Left lung (tissue), 10 donors: Measurements from ENCODE around the gene WIZ. TPM values are rescaled to one million over a fixed set of nuclear protein-coding genes. Genes with fewer than 3 reads are reported as not detected.

Experiments used
- ATAC-seq: fragments of 200-7000 bp; cut with Tn5 transposase; one replicate; pipeline ENCODE4 v1.9.1; 2020; ENCODE audit warnings: moderate library complexity
- DNase-seq, 4 donors: peaks; one replicate each; pipeline ENCODE4 v3.0.0-alpha.2; 2013 to 2020
- H3K27ac ChIP-seq, 2 donors: fragments of 200-600 bp; sonication (generic) in 1 of 2; one replicate each; pipeline versions ENCODE4 v1.5.0 to v1.8.0; 2020 to 2021
- H3K27me3 ChIP-seq, 2 donors: fragments of 200-600 bp; sonication (generic) in 1 of 2; one replicate each; pipeline versions ENCODE4 v1.5.0 to v1.8.0; 2020 to 2021
- H3K36me3 ChIP-seq, 2 donors: fragments of 200-600 bp; sonication (generic) in 1 of 2; one replicate each; pipeline versions ENCODE4 v1.5.0 to v1.8.0; 2020 to 2021
- H3K4me1 ChIP-seq, 2 donors: fragments of 200-600 bp; one replicate each; pipeline ENCODE4 v1.8.0; 2021
- H3K4me3 ChIP-seq, 2 donors: fragments of 200-600 bp; sonication (generic) in 1 of 2; one replicate each; pipeline versions ENCODE4 v1.5.0 to v1.8.0; 2020 to 2021; ENCODE audit warnings: mild to moderate bottlenecking in 1 of 2
- H3K9me3 ChIP-seq, 2 donors: fragments of 200-600 bp; sonication (generic) in 1 of 2; one replicate each; pipeline versions ENCODE4 v1.5.0 to v1.8.0; 2020 to 2021
- CTCF ChIP-seq, 2 donors: fragments of 200-600 bp; sonication (generic) in 1 of 2; IDR thresholded peaks; one replicate each; pipeline versions ENCODE4 v1.5.0 to v1.8.0; 2021; ENCODE audit warnings: antibody characterized with exemption in 2 of 2
- intact Hi-C, 2 donors: fragments of 100-400 bp; cut with DNase I; formaldehyde crosslinking; loops; one replicate each; pipeline versions ENCODE4 v1.11.2 to v1.14.2; 2022
- microRNA-seq, 2 donors: library from miRNA; unstranded; fragments of <30 nt; microRNA quantifications; one replicate each; pipeline ENCODE4, GENCODE V29; 2019
- polyA plus RNA-seq, 6 donors: library from polyadenylated mRNA; unstranded; fragments of 120-200 nt; gene quantifications; one replicate each; pipeline ENCODE4 v1.2.1, GENCODE V29; 2013; ENCODE audit not compliant: insufficient read length in 6 of 6
- total RNA-seq, 2 donors: library from RNA; stranded (reverse); fragmentation: NEBNext Ultra II Directional; extraction: Animal tissue kit (Norgen Biotek cat#: 25700); gene quantifications; one replicate each; pipeline ENCODE4 v1.2.1, GENCODE V29; 2021
- donor health status: DM: no; HTN: yes; CAD: no.
- donor health status: DM: no; HTN: no; CAD: no.

WIZ gene
- total and polyA plus RNA-seq, 8 donors = 21.5 to 36.4 (median 29.7) TPM

- Histone ChIP-seq H3K27me3 (no peaks in the 10 kb centered on the region), H3K27ac (no peak overlapping the region), H3K36me3 (peaks cover 0 to 78% of the 10 kb centered on the region in 2 donors), H3K4me1 (peaks cover under 1 to 25% of the 10 kb centered on the region in 2 donors), H3K9me3 (no peaks in the 10 kb centered on the region), H3K4me3 (no peak overlapping the region)
- no peak for DNase-seq
- no peak for ATAC-seq
- intact Hi-C loops = no loop called here
- TF ChIP-seq CTCF (IDR thresholded peaks at IDR 0.05) = no peak
Measured at GRCh38 chr19:15372470-15372869, 77.3 kb downstream of the WIZ start.

- DNase-seq = no peak
- intact Hi-C loops = no loop called here
- peaks cover 0 to 19% of the 10 kb centered on the region in 2 donors for H3K4me1 ChIP-seq
- no peak overlapping the region for H3K27ac ChIP-seq
- H3K27me3 ChIP-seq = no peaks in the 10 kb centered on the region
- H3K4me3 ChIP-seq = no peak overlapping the region
- ATAC-seq = no peak
- no peaks in the 10 kb centered on the region for H3K9me3 ChIP-seq
- H3K36me3 ChIP-seq = peaks cover 0 to 84% of the 10 kb centered on the region in 2 donors
- no peak for TF ChIP-seq CTCF (IDR thresholded peaks at IDR 0.05)
Measured at GRCh38 chr19:15371786-15372380, 77.9 kb downstream of the WIZ start.

GRCh38 chr19:15371119-15371518, 78.6 kb downstream of the WIZ start:
- Histone ChIP-seq H3K9me3 (no peaks in the 10 kb centered on the region), H3K27ac (no peak overlapping the region), H3K27me3 (no peaks in the 10 kb centered on the region), H3K36me3 (peaks cover 0 to 91% of the 10 kb centered on the region in 2 donors), H3K4me3 (no peak overlapping the region), H3K4me1 (peaks cover 0 to 12% of the 10 kb centered on the region in 2 donors)
- intact Hi-C loops = no loop called here
- DNase-seq (no peak), ATAC-seq (no peak)
- TF ChIP-seq CTCF (IDR thresholded peaks at IDR 0.05) = no peak

Small RNAs within 50 kb of the gene (microRNA-seq; reads per million reads assigned to microRNA genes)
- 0 reads per million in 2 donors for gene MIR1470

Other genes with a start within 250 kb of the WIZ start
- 10 to 100 TPM; 73.2 to 94.1 TPM for gene NOTCH3, start 249.0 kb downstream of the WIZ start, total RNA-seq
- 100 to 1,000 TPM in 5 of 6 donors, 10 to 100 TPM in 1; 93.5 to 130 (median 117) TPM for gene NOTCH3, start 249.0 kb downstream of the WIZ start, polyA plus RNA-seq
- gene EPHX3, start 217.5 kb downstream of the WIZ start, total RNA-seq = 1 to 10 TPM; 1.6 to 7.6 TPM
- 1 to 10 TPM; 2.3 to 3.4 (median 2.9) TPM for gene EPHX3, start 217.5 kb downstream of the WIZ start, polyA plus RNA-seq
- 10 to 100 TPM; 79.1 to 89.6 TPM for gene BRD4, start 117.4 kb downstream of the WIZ start, total RNA-seq
- 10 to 100 TPM; 51.1 to 63.9 (median 55.8) TPM for gene BRD4, start 117.4 kb downstream of the WIZ start, polyA plus RNA-seq
- 10 to 100 TPM; 19.5 to 36.8 TPM for gene AKAP8, start 70.2 kb downstream of the WIZ start, total RNA-seq
- 10 to 100 TPM; 27.2 to 35.1 (median 31.4) TPM for gene AKAP8, start 70.2 kb downstream of the WIZ start, polyA plus RNA-seq
- 10 to 100 TPM; 76.4 to 81.1 TPM for gene AKAP8L, start 31.0 kb downstream of the WIZ start, total RNA-seq
- 100 to 1,000 TPM in 5 of 6 donors, 10 to 100 TPM in 1; 91.7 to 129 (median 113) TPM for gene AKAP8L, start 31.0 kb downstream of the WIZ start, polyA plus RNA-seq
- gene RASAL3, start 14.6 kb upstream of the WIZ start, total RNA-seq = 10 to 100 TPM in 1 of 2 donors, 1 to 10 TPM in 1; 7.6 to 27.1 TPM
- gene RASAL3, start 14.6 kb upstream of the WIZ start, polyA plus RNA-seq = 1 to 10 TPM; 2.0 to 3.1 (median 2.5) TPM
- gene PGLYRP2, start 29.5 kb upstream of the WIZ start, total RNA-seq = not detected
- not detected for gene PGLYRP2, start 29.5 kb upstream of the WIZ start, polyA plus RNA-seq
- under 1 TPM in 1 of 2 donors, not detected in 1; 0.15 TPM for gene CYP4F22, start 58.6 kb upstream of the WIZ start, total RNA-seq
- gene CYP4F22, start 58.6 kb upstream of the WIZ start, polyA plus RNA-seq = under 1 TPM in 1 of 6 donors, not detected in 5; 0.07 TPM
- gene CYP4F8, start 165.3 kb upstream of the WIZ start, total RNA-seq = not detected
- gene CYP4F8, start 165.3 kb upstream of the WIZ start, polyA plus RNA-seq = under 1 TPM in 2 of 6 donors, not detected in 4; 0.04 to 0.10 TPM
- gene CYP4F3, start 190.9 kb upstream of the WIZ start, total RNA-seq = 1 to 10 TPM in 1 of 2 donors, under 1 TPM in 1; 0.82 to 3.7 TPM
- under 1 TPM; 0.14 to 0.32 (median 0.17) TPM for gene CYP4F3, start 190.9 kb upstream of the WIZ start, polyA plus RNA-seq
- 1 to 10 TPM; 3.8 to 5.9 TPM for gene CYP4F12, start 223.1 kb upstream of the WIZ start, total RNA-seq
- gene CYP4F12, start 223.1 kb upstream of the WIZ start, polyA plus RNA-seq = 10 to 100 TPM in 4 of 6 donors, 1 to 10 TPM in 2; 5.8 to 15.8 (median 11.0) TPM